Upper lobe of left lung (tissue), 6 donors: ENCODE results near the gene GPR84. TPM values are rescaled to one million over a fixed set of nuclear protein-coding genes. Genes with fewer than 3 reads are reported as not detected.
"Not testable (repeated sequence)": the region's sequence is repeated elsewhere in the genome, so short reads cannot be mapped to it uniquely, and the experiment has no call there.

Experiments used
- ATAC-seq, 2 donors: fragments of 200-7000 bp; cut with Tn5 transposase; one replicate each; pipeline ENCODE4 v1.9.1; 2022; ENCODE audit warnings: mild to moderate bottlenecking in 2 of 2, moderate library complexity in 2 of 2; ENCODE audit not compliant: low FRiP score in 2 of 2
- DNase-seq, 2 donors: peaks; one replicate each; pipeline ENCODE4 v3.0.0-alpha.2; 2019 to 2020
- H3K27ac ChIP-seq, 4 donors: fragments of 200-600 bp; sonication (generic); one replicate each; pipeline ENCODE4 v1.5.1; 2016 to 2019
- H3K27me3 ChIP-seq, 4 donors: fragments of 200-600 bp; sonication (generic); one replicate each; pipeline ENCODE4 v1.5.1; 2017 to 2019
- H3K36me3 ChIP-seq, 4 donors: fragments of 200-600 bp; sonication (generic); one replicate each; pipeline ENCODE4 v1.5.1; 2016 to 2019
- H3K4me1 ChIP-seq, 4 donors: fragments of 200-600 bp; sonication (generic); one replicate each; pipeline ENCODE4 v1.5.1; 2018 to 2019
- H3K4me3 ChIP-seq, 4 donors: fragments of 200-600 bp; sonication (generic); one replicate each; pipeline ENCODE4 v1.5.1; 2017 to 2019; ENCODE audit warnings: mild to moderate bottlenecking in 2 of 4, moderate library complexity in 1 of 4
- H3K9me3 ChIP-seq, 4 donors: fragments of 200-600 bp; sonication (generic); one replicate each; pipeline ENCODE4 v1.5.1; 2018 to 2019
- CTCF ChIP-seq, 6 experiments: fragments of 450-650 bp in 4 of 6; fragments of 200-600 bp in 2 of 6; sonication (generic) in 2 of 6; IDR thresholded peaks; one replicate each; pipeline ENCODE4 v1.5.1; 2016 to 2019; ENCODE audit warnings: antibody characterized with exemption in 6 of 6
- EP300 ChIP-seq, 4 donors: sonication (generic); formaldehyde crosslinking; IDR thresholded peaks; one replicate each; pipeline ENCODE4 v1.5.1; 2017; ENCODE audit warnings: antibody characterized with exemption in 4 of 4, control low read depth in 2 of 4
- POLR2A ChIP-seq, 4 donors: fragments of 450-650 bp; IDR thresholded peaks; one replicate each; pipeline ENCODE4 v1.5.1; 2016 to 2017; ENCODE audit warnings: antibody characterized with exemption in 4 of 4, mild to moderate bottlenecking in 2 of 4
- POLR2AphosphoS5 ChIP-seq, 2 donors: sonication (generic); formaldehyde crosslinking; IDR thresholded peaks; one replicate each; pipeline ENCODE4 v1.5.1; 2017; ENCODE audit warnings: antibody characterized with exemption in 2 of 2
- WGBS, 2 donors: methylation state at CpG; one replicate each; pipeline ENCODE4 v1.1.5; 2017 to 2018; 5-methylcytosine and 5-hydroxymethylcytosine counted together
- total RNA-seq, 6 donors: library from RNA; depleted of rRNA in 4 of 6; stranded (reverse); fragments of >200 nt in 4 of 6; gene quantifications; one replicate each; pipeline versions ENCODE4 v1.1.0 to v1.2.1, GENCODE V29; 2016 to 2021
- donor health status: DM: no; HTN: no; CAD: no; lungs with moderate emphysema.
- donor health status: DM: no; HTN: yes; CAD: no; lungs with severe emphysema.

Gene GPR84
- total RNA-seq, 6 donors from 2014 or later, result 0.39 to 2.1 (median 1.1) TPM; not detected in 2

GRCh38 chr12:54357506-54358190 lies 6.6 kb downstream of the GPR84 start:
- Histone ChIP-seq H3K36me3 (no peaks in the 10 kb centered on the region), H3K27me3 (no peaks in the 10 kb centered on the region), H3K9me3 (no peaks in the 10 kb centered on the region), H3K4me3 (no peak overlapping the region), H3K4me1 (peaks cover 15 to 52% (median 45%) of the 10 kb centered on the region in 4 donors), H3K27ac (peak overlapping the region in 3 of 4 donors; percentile 80 to 94 (median 88))
- 61 to 70% methylated on average over 2 of the region's 2 CpGs for WGBS, 2 donors
- ATAC-seq (no peak), DNase-seq (no peak)
- no peak for TF ChIP-seq CTCF (IDR thresholded peaks at IDR 0.05)
- no peak for TF ChIP-seq EP300 (IDR thresholded peaks at IDR 0.05)

DNA sequence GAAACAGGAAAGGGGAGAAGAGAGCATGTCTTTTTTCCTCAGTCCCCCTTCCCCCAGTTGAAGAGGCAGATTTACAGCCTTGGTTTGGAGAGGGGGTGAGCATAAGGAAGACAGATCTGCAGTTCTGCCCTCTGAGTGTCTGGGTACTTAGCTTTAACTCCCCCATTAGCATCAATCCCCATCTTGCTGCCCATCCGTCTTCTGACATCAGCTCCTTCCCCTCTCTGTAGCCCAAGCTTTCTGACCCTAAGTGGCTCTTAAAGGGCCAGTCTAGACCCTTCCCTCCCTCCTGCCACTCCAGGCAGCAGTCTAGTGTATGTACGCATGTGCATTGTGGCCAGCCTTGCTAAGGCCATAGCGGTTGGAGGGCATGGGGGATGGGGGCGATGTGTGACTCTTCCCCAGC lies 7.3 kb downstream of the GPR84 start:
- no peak for ATAC-seq
- no peak overlapping the region for H3K4me3 ChIP-seq
- no peak for TF ChIP-seq POLR2A (IDR thresholded peaks at IDR 0.05)
- TF ChIP-seq POLR2AphosphoS5 (IDR thresholded peaks at IDR 0.05), result no peak
- TF ChIP-seq CTCF (IDR thresholded peaks at IDR 0.05), result no peak
- no peak for TF ChIP-seq EP300 (IDR thresholded peaks at IDR 0.05)
- no peak for DNase-seq
- peak overlapping the region in 2 of 4 donors; percentile 2 to 94 for H3K27ac ChIP-seq
- H3K36me3 ChIP-seq, result peaks cover 0 to 7% (median 0%) of the 10 kb centered on the region in 4 donors
- no peaks in the 10 kb centered on the region for H3K9me3 ChIP-seq
- 74 to 94% methylated on average over 4 of the region's 4 CpGs for WGBS, 2 donors
- no peaks in the 10 kb centered on the region for H3K27me3 ChIP-seq
- H3K4me1 ChIP-seq, result peaks cover 16 to 58% (median 52%) of the 10 kb centered on the region in 4 donors

DNA sequence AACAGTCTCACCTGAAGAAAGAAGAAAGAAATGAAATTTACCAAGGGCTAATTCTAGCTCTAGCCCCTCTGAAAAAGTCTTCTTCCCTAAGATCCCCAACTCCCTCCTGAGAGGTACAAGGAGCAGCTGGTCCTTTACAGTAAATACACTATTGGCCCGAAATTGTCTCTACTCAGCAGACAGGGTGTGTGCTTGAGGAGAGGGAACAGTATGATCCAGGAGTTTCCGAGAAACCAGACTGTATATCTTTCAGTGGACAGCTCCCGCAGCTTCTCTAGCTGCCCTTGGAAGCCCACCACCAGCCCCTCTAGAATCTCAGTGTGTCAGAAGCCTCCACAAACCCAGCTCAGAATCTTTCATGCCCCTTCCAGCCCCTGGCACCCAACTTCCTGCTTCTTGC lies 8.1 kb downstream of the GPR84 start:
- WGBS, 2 donors, result 56 to 64% methylated on average over 3 of the region's 3 CpGs
- ATAC-seq, result no peak
- peaks cover 20 to 65% (median 59%) of the 10 kb centered on the region in 4 donors for H3K4me1 ChIP-seq

GRCh38 chr12:54355104-54355815 lies 9.0 kb downstream of the GPR84 start:
- Histone ChIP-seq H3K4me3 (no peak overlapping the region), H3K27ac (peak overlapping the region in 3 of 4 donors; percentile 2 to 94 (median 34)), H3K4me1 (peaks cover 20 to 68% (median 59%) of the 10 kb centered on the region in 4 donors), H3K27me3 (no peaks in the 10 kb centered on the region), H3K36me3 (peaks cover 0 to 24% (median 8%) of the 10 kb centered on the region in 4 donors), H3K9me3 (no peaks in the 10 kb centered on the region)
- 68 to 73% methylated on average over 6 of the region's 6 CpGs for WGBS, 2 donors
- TF ChIP-seq POLR2A (IDR thresholded peaks at IDR 0.05), result no peak
- DNase-seq, result no peak
- no peak for ATAC-seq

More for the DNA sequence above, 8.1 kb downstream of the GPR84 start:
- no peak overlapping the region for H3K4me3 ChIP-seq
- TF ChIP-seq POLR2A (IDR thresholded peaks at IDR 0.05) (no peak), EP300 (IDR thresholded peaks at IDR 0.05) (peak in 1 of 4 donors; percentile 86), CTCF (IDR thresholded peaks at IDR 0.05) (no peak), POLR2AphosphoS5 (IDR thresholded peaks at IDR 0.05) (peak in 1 of 2 donors; percentile 41)
- no peaks in the 10 kb centered on the region for H3K27me3 ChIP-seq
- no peaks in the 10 kb centered on the region for H3K9me3 ChIP-seq
- peak overlapping the region in 3 of 4 donors; percentile 2 to 94 (median 34) for H3K27ac ChIP-seq
- DNase-seq, result no peak
- peaks cover 0 to 14% (median 2%) of the 10 kb centered on the region in 4 donors for H3K36me3 ChIP-seq

- not testable (repeated sequence) for ATAC-seq, H3K9me3 ChIP-seq, DNase-seq, H3K4me3 ChIP-seq, H3K27me3 ChIP-seq
- WGBS, 2 donors, result 77 to 78% methylated on average over 7 of the region's 7 CpGs
- peaks cover 5 to 34% (median 18%) of the 10 kb centered on the region in 4 donors for H3K36me3 ChIP-seq
- peak overlapping the region in 3 of 4 donors; percentile 61 to 75 (median 64) for H3K27ac ChIP-seq
- peaks cover 14 to 64% (median 56%) of the 10 kb centered on the region in 4 donors for H3K4me1 ChIP-seq
Measured at GRCh38 chr12:54354271-54354670, 10.0 kb downstream of the GPR84 start.
